Measurements from ENCODE around the gene SPTBN1. TPM values are rescaled to one million over a fixed set of nuclear protein-coding genes. Genes with fewer than 3 reads are reported as not detected.

The SPTBN1 gene
- total RNA-seq, 1 donor from 2014 or later: 83.2 TPM

GRCh38 chr2:54499661-54500060, 43.5 kb downstream of the SPTBN1 start:
- TF ChIP-seq CTCF (IDR thresholded peaks at IDR 0.05): no peak
- ChIA-PET POLR2A (no interaction called here), CTCF (no interaction called here)
- H3K4me3 Mint-ChIP-seq: no peak overlapping the region
- no peak overlapping the region for H3K27ac Mint-ChIP-seq
- H3K27me3 Mint-ChIP-seq: no peaks in the 10 kb centered on the region
- no peaks in the 10 kb centered on the region for H3K36me3 Mint-ChIP-seq (ENCODE audit: low read depth)
- no peak for DNase-seq
- intact Hi-C loops (cut with micrococcal nuclease): loop anchor here (10.0 kb wide), 2 partner anchors 165 to 555 kb away; a partner anchor contains a TSS
- ATAC-seq (ENCODE audit: low read depth): no peak
- no peaks in the 10 kb centered on the region for H3K9me3 Mint-ChIP-seq
- no peaks in the 10 kb centered on the region for H3K4me1 Mint-ChIP-seq

- ChIA-PET POLR2A (no interaction called here), CTCF (interaction anchor here (1.3 to 3.0 kb wide), 3 partner anchors 203 to 397 kb away, joined by 3 to 30 read pairs (median 5); no protein-coding TSS in a partner anchor)
- no peaks in the 10 kb centered on the region for H3K27me3 Mint-ChIP-seq
- no peak for DNase-seq
- no peak for ATAC-seq (ENCODE audit: low read depth)
- no peak overlapping the region for H3K4me3 Mint-ChIP-seq
- TF ChIP-seq CTCF (IDR thresholded peaks at IDR 0.05): no peak
- no peaks in the 10 kb centered on the region for H3K4me1 Mint-ChIP-seq
- H3K27ac Mint-ChIP-seq: no peak overlapping the region
- no peaks in the 10 kb centered on the region for H3K36me3 Mint-ChIP-seq (ENCODE audit: low read depth)
- intact Hi-C loops (cut with micrococcal nuclease): loop anchor here (10.0 kb wide), 2 partner anchors 166 to 556 kb away; a partner anchor contains a TSS
- no peaks in the 10 kb centered on the region for H3K9me3 Mint-ChIP-seq
These were observed 44.5 kb downstream of the SPTBN1 start for GRCh38 chr2:54500404-54501205.

- ATAC-seq (ENCODE audit: low read depth): no peak
- no peak for DNase-seq
- Mint-ChIP-seq H3K27me3 (no peaks in the 10 kb centered on the region), H3K36me3 (ENCODE audit: low read depth) (no peaks in the 10 kb centered on the region), H3K4me3 (no peak overlapping the region), H3K4me1 (no peaks in the 10 kb centered on the region), H3K27ac (no peak overlapping the region), H3K9me3 (no peaks in the 10 kb centered on the region)
- intact Hi-C loops (cut with micrococcal nuclease): loop anchor here (1.0 to 10.0 kb wide), 4 partner anchors 168 to 558 kb away; a partner anchor contains a TSS
- no peak for TF ChIP-seq CTCF (IDR thresholded peaks at IDR 0.05)
- CTCF ChIA-PET: interaction anchor here (0.6 to 3.0 kb wide), 7 partner anchors 21 to 499 kb away, joined by 3 to 30 read pairs (median 4); no protein-coding TSS in a partner anchor
- POLR2A ChIA-PET: no interaction called here
These were observed 46.6 kb downstream of the SPTBN1 start for GRCh38 chr2:54502731-54503130.

GRCh38 chr2:54503192-54503591, 47.1 kb downstream of the SPTBN1 start:
- H3K4me1 Mint-ChIP-seq: no peaks in the 10 kb centered on the region
- H3K27me3 Mint-ChIP-seq: no peaks in the 10 kb centered on the region
- intact Hi-C loops (cut with micrococcal nuclease): loop anchor here (1.0 to 10.0 kb wide), 4 partner anchors 168 to 558 kb away; a partner anchor contains a TSS
- DNase-seq (no peak), ATAC-seq (ENCODE audit: low read depth) (peak; percentile 45)
- no peak overlapping the region for H3K27ac Mint-ChIP-seq
- POLR2A ChIA-PET: no interaction called here
- H3K4me3 Mint-ChIP-seq: no peak overlapping the region
- H3K36me3 Mint-ChIP-seq (ENCODE audit: low read depth): no peaks in the 10 kb centered on the region
- CTCF ChIA-PET: interaction anchor here (0.6 to 3.0 kb wide), 5 partner anchors 21 to 500 kb away, joined by 3 to 30 read pairs (median 4); no protein-coding TSS in a partner anchor
- TF ChIP-seq CTCF (IDR thresholded peaks at IDR 0.05): no peak
- no peaks in the 10 kb centered on the region for H3K9me3 Mint-ChIP-seq

- CTCF ChIA-PET: interaction anchor here (1.1 to 3.0 kb wide), 3 partner anchors 20 to 396 kb away, joined by 3 to 30 read pairs (median 4); no protein-coding TSS in a partner anchor
- POLR2A ChIA-PET: no interaction called here
- H3K27ac Mint-ChIP-seq: no peak overlapping the region
- no peaks in the 10 kb centered on the region for H3K4me1 Mint-ChIP-seq
- DNase-seq: no peak
- intact Hi-C loops (cut with micrococcal nuclease): loop anchor here (1.0 to 10.0 kb wide), 4 partner anchors 169 to 559 kb away; a partner anchor contains a TSS
- H3K27me3 Mint-ChIP-seq: no peaks in the 10 kb centered on the region
- no peak for ATAC-seq (ENCODE audit: low read depth)
- H3K36me3 Mint-ChIP-seq (ENCODE audit: low read depth): no peaks in the 10 kb centered on the region
- H3K9me3 Mint-ChIP-seq: no peaks in the 10 kb centered on the region
- no peak for TF ChIP-seq CTCF (IDR thresholded peaks at IDR 0.05)
- no peak overlapping the region for H3K4me3 Mint-ChIP-seq
These were observed 47.7 kb downstream of the SPTBN1 start for GRCh38 chr2:54503828-54504227.
